MG63 (cell line): Measurements from ENCODE around the gene GABRG3. TPM values are rescaled to one million over a fixed set of nuclear protein-coding genes. Genes with fewer than 3 reads are reported as not detected.

Experiments used
- DNase-seq: peaks from one replicate; pipeline ENCODE4 v3.0.0-alpha.2; 2020
- H3K27me3 ChIP-seq: fragments of 250-450 bp; sonication (Bioruptor Pico); 2 replicates; pipeline ENCODE4 v1.5.1; 2020; ENCODE audit warnings: mild to moderate bottlenecking, moderate library complexity
- H3K36me3 ChIP-seq: fragments of 250-450 bp; sonication (Bioruptor Pico); 2 replicates; pipeline ENCODE4 v1.5.1; 2020; ENCODE audit warnings: mild to moderate bottlenecking, moderate library complexity
- H3K4me3 ChIP-seq: fragments of 250-450 bp; sonication (Bioruptor Pico); 2 replicates; pipeline ENCODE4 v1.5.1; 2020; ENCODE audit warnings: mild to moderate bottlenecking, moderate library complexity
- H3K9me3 ChIP-seq: fragments of 250-450 bp; sonication (Bioruptor Pico); 2 replicates; pipeline ENCODE4 v1.5.1; 2020; ENCODE audit warnings: mild to moderate bottlenecking, moderate library complexity
- total RNA-seq: library from RNA; depleted of rRNA; stranded (reverse); fragments of >200 nt; shearing (Covaris generic); gene quantifications from 2 replicates; pipeline ENCODE4 v1.2.3, GENCODE V29; 2014; ENCODE audit warnings: low replicate concordance

GABRG3 gene
- total RNA-seq, 1 experiment from 2014 or later = not detected

DNA sequence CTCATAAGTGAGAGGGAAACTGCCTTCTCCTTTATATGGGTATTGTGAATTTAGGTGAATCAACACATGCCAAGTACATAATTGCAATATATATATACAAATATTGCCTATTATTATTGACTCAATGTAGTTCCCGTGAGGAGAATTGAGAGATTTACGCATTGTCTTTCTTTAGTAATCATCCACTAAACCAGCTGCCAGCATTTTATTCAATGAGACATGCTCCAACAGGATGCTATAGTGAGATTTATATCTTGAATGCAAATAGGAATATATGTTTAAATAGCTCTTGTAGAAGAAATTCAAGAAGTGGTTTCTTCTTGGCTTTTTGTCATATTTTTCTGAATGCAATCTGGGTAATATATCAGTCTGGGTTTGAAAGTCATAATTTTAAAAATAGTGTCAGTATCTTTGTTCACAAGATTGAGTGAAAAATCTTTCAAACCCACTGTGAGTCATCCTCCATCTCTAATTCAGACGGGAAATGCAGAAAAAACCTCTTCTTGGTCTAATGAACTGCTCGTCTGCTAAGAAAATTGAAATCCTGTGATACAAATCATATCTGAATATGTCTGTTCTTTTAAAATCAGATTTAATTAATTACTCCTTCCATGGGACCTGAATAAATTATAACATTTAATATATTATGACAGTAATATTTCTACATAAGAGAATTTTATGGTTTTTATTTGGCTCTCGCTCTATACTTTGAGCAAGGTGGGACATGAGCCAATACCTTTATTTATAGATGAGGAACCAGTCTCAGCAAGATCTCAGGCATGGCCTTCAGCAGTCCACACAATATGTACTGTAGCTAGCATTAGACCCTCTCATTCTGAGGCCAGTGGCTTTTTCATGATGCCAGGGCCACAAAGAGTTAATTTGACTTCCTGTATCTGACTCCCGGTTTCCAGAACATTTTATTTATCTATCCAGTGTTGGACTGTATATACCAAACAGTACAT, 516.0 kb downstream of the GABRG3 start:
- Histone ChIP-seq H3K27me3 (no peaks in the 10 kb centered on the region), H3K36me3 (no peaks in the 10 kb centered on the region), H3K4me3 (no peak overlapping the region), H3K9me3 (no peaks in the 10 kb centered on the region)
- no peak for DNase-seq

DNA sequence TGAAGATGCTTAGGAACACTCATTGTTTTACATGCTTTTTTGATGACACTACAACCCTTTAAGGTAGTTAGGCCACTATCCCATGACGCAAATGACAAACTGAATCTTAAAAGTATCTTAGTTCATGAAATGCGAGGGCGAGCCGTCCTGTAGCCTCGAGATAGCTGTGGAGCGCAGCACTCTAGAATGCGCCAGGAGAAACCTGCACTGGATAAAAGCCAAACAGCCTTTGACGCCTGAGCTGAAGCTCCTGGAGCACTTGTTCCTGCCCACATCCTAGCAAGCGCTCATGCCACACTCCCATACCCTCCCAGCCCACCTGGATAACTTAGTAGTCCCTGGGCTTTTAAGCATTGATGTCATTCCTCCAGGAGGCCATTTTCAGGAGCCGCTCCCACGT, 516.9 kb downstream of the GABRG3 start:
- Histone ChIP-seq H3K4me3 (no peak overlapping the region), H3K36me3 (no peaks in the 10 kb centered on the region), H3K9me3 (no peaks in the 10 kb centered on the region), H3K27me3 (no peaks in the 10 kb centered on the region)
- DNase-seq = no peak

DNA sequence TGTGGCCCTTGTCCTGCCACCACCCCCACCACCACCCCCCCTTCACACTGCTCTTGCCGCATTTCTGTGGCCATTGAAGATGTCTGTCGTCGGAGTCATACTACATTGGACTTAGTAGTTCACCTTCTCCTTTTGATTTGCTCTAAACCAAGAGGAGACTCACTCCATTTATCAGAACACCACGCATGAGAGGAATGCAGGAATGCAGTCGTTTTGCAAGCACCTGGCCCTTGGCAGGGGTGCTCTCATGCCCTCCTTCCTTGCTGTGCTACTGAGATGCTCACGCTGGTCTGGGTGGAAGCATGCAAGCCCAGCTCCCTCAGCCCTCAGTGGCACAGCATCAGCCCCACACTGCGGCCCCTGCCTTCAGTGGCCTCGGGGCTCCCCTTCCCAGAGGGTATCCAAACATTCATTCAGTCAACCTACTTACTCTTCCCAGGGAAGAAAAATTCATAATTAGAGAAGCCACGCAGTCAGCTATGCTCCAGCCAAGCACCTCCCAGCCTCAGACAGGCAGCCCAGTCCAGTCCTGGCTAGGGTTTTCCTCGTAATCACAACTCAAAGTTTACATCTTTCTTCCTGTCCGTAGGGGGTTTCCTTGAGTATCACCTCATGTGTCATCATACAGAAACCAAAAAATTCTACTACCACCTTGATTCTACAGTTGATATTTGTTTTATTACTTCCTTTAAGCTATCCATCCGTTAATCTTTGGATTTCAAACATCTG, 520.0 kb downstream of the GABRG3 start:
- no peak overlapping the region for H3K4me3 ChIP-seq
- H3K27me3 ChIP-seq = no peaks in the 10 kb centered on the region
- no peak for DNase-seq
- no peaks in the 10 kb centered on the region for H3K36me3 ChIP-seq
- H3K9me3 ChIP-seq = no peaks in the 10 kb centered on the region

DNA sequence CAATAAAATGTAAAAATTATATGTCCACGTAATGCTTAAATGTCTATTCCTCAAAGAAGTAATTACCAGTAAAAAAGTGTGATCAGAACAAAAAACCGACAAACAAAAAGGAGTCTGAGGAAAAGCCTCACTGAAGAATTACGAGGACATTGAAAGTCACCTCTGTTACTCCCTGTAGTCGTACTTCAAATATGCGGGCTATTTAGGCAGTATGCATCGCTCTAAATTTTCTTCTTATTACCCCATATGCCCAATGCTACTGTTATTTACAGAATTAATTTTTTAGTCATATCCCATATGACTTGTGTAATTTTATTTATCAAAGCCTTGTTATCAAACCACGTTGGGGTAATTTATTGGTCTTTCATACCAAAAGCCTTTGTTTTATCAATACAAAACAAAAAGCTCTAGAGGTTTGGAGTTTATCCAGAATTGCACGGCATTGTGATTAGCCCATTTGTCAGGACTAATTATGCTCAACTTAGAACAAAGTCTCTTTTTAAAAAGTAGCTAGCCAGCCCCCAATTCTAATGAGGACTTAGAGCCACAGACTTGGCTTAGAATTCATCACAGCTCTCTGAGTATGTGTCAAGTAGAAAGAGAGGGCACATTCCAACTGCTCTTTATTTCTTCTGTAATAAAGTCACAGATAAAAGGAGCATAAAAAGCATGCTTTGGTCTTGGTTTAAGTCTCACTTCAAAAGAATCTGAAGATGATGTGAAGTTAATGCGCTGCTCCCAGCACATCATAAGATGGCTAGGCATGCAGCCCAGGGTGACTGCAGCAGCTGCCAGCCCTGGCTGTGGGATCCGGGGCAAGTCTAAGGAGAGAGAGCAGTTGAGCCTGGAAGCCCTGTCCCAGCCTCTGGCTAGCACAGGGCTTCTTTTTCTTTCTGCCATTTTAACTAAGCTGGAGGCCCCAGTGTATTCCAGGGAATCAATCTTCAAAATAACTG, 521.0 kb downstream of the GABRG3 start:
- peak; percentile 45 for DNase-seq
- Histone ChIP-seq H3K27me3 (no peaks in the 10 kb centered on the region), H3K9me3 (no peaks in the 10 kb centered on the region), H3K36me3 (no peaks in the 10 kb centered on the region), H3K4me3 (no peak overlapping the region)

DNA sequence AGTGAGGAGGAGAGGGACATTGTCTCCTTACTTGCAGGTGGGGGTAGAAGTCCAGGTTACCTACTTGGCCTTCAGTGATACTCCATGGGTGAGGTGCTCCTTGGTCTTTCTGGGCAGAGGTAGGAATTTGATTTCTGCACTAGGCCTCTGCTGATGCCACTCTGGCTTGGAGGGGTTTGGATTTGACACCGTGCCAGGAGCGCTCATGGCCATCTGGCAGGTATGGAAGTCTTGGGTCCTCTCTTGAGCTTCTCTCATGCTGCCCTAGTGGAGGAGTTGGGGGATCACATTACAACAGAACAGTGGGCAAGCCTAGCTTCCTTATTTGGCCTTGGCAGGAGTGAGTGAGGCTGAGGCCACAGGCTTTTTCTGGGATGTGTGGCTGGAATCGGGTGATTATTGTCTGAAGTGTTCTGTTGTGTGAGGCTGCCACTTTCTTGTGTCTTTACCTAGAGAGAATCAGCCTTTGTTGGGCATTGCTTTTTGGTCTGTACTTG, 525.0 kb downstream of the GABRG3 start:
- DNase-seq = no peak
- Histone ChIP-seq H3K27me3 (no peaks in the 10 kb centered on the region), H3K9me3 (no peaks in the 10 kb centered on the region), H3K36me3 (no peaks in the 10 kb centered on the region), H3K4me3 (no peak overlapping the region)

DNA sequence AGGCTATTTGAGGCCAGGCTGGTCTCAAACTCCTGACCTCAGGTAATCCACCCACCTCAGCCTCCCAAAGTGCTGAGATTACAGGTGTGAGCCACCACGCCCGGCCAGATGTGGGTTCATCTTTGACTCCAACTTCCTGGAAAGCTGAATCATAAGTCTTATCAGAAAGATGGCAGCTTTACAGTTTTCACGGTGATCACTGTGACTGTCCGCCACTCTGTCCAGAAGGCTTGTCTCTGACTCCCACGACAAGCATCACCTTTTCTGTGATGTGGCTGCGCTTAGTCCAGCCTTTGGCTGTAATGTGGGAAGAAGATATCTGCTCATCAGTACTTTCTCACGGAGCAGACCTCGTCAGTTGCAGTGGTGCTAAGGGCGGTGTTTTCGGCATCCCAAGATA, 527.7 kb downstream of the GABRG3 start:
- H3K36me3 ChIP-seq = no peaks in the 10 kb centered on the region
- H3K9me3 ChIP-seq = no peaks in the 10 kb centered on the region
- DNase-seq = no peak
- H3K4me3 ChIP-seq = no peak overlapping the region
- no peaks in the 10 kb centered on the region for H3K27me3 ChIP-seq

DNA sequence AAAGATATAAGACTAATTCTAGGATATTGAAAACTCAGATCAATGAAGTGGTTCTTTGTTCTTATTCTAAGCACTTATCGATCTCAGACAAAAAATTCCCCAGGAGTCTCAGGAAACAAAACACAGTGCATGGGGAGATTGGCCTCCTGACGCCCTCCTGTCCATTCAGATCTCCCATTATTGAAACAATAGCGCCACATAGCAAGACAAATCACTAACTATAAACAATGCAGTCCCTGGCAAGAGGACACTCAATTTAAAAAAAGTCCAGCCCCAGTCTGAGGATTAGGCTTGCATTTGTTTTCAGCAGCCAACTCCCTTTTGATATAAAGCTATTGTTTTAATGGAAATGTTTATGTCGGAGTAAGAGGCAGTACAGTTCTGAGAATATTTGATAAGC, 528.2 kb downstream of the GABRG3 start:
- no peak for DNase-seq

DNA sequence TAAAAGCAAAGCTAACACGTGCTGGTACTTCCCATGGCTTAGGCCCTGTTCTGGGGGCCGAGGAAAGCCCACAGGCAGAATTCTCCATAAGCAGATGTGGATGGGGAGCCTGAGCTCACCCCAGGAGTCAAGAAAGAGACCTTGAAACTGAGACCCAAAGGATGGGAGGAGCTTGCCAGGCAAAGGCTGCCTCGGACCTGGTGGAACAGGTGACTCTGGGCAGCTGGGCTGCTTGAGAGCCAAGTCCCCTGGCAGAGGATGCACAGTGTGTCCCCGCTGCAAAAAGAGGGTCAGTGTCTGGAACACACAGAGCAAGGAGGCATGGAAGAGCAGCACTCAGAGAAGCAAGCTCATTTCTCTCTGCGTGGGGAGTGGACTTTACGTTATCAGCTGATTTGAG, 528.7 kb downstream of the GABRG3 start:
- Histone ChIP-seq H3K27me3 (no peaks in the 10 kb centered on the region), H3K36me3 (no peaks in the 10 kb centered on the region), H3K4me3 (no peak overlapping the region), H3K9me3 (no peaks in the 10 kb centered on the region)
- DNase-seq = no peak

More for the DNA sequence above, 528.2 kb downstream of the GABRG3 start:
- Histone ChIP-seq H3K4me3 (no peak overlapping the region), H3K27me3 (no peaks in the 10 kb centered on the region), H3K36me3 (no peaks in the 10 kb centered on the region), H3K9me3 (no peaks in the 10 kb centered on the region)

DNA sequence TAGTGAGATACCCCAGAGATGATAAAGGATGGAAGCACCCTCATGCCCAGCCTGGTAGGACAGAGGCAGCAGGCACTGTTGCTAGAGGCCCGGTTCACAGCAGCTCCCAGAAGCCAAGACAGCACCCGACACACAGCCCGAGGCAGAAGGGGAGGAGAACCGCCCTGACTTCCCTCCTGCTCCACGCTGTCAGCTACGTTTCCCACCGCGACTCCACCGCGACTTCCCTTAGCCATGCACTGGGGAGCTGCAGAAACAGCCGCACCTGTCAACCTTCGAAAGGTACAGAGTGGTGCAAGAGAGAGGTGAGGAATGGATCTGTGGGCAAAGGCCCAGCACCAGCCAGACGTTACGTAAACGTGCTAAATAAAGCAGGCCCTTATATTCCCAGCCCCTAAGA, 529.2 kb downstream of the GABRG3 start:
- Histone ChIP-seq H3K36me3 (no peaks in the 10 kb centered on the region), H3K4me3 (no peak overlapping the region), H3K9me3 (no peaks in the 10 kb centered on the region), H3K27me3 (no peaks in the 10 kb centered on the region)
- no peak for DNase-seq

DNA sequence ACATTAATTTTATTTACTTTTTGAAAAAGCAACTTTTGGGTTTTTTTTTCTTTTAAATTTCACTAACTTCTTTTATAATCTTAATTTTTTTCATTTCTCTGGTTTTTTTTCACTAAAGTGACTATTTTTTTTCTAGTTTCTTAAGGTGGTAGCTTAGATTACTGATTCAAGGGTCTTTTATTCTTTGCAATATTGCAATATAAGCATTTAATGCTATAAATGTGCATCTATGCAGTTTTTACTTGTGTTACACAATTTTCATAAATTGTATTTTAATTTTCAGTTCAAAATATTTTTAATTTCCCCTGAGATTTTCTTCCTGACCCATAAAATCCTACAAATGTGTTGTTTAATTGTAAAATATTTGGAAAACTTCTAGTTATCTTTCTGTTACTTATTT, 535.8 kb downstream of the GABRG3 start:
- H3K36me3 ChIP-seq = no peaks in the 10 kb centered on the region
- no peaks in the 10 kb centered on the region for H3K27me3 ChIP-seq
- no peak overlapping the region for H3K4me3 ChIP-seq
- DNase-seq = no peak
- peaks cover 3% of the 10 kb centered on the region for H3K9me3 ChIP-seq

DNA sequence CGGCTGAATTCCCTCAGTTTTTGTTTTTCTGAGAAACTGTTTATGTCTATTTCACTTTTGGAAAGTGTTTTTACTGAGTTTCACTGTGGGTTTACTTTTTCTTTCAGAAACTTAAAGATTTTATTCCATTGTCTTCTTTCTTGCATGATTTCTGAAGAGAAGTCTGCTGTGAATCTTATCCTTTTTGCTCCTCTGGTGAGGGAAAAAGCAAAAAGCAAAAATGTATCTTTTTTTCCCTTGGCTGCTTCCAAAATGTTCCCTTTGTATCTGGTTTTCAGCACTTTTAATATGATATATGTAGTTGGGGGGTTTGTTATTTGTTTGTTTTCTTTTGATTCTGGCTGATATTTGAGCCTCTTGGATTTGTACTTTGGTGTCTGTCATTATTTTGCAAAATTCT, 538.0 kb downstream of the GABRG3 start:
- Histone ChIP-seq H3K36me3 (no peaks in the 10 kb centered on the region), H3K9me3 (peaks cover 3% of the 10 kb centered on the region), H3K27me3 (no peaks in the 10 kb centered on the region), H3K4me3 (no peak overlapping the region)
- no peak for DNase-seq

DNA sequence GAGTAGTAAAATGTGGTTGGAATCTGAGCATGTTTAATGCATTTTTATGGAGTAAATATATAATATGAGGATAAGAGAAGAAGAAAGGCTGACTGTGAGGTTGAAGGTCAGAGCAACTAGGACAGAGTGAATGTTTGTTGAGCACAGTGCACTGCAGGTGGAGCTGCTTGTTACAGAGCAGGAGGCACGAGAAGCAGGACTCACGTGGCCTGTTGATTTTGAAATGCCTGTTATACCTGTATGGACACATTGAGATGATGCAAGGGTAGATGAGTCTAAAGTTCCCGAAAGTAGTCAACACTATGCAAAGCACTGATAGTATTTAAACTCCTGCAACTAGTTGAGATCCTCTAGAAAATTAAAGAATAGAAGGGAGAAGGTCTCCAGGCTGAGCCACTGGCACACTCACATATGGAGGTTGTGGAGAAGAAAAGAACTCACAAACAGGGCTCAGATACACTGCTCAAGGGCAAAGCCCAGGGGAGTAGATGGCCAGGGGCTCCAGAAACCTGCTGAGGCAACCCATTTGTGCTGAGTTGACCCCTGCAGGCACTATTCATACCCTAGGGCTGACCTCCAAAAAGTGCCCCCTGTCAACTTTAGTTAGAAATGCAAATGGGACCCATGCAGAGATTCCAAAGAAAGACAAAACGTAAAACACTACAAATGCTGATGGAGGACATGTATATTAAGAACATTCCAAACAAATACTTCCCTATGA, 541.5 kb downstream of the GABRG3 start:
- H3K9me3 ChIP-seq = peaks cover 3% of the 10 kb centered on the region
- no peaks in the 10 kb centered on the region for H3K36me3 ChIP-seq
- DNase-seq = no peak
- H3K4me3 ChIP-seq = no peak overlapping the region
- no peaks in the 10 kb centered on the region for H3K27me3 ChIP-seq

DNA sequence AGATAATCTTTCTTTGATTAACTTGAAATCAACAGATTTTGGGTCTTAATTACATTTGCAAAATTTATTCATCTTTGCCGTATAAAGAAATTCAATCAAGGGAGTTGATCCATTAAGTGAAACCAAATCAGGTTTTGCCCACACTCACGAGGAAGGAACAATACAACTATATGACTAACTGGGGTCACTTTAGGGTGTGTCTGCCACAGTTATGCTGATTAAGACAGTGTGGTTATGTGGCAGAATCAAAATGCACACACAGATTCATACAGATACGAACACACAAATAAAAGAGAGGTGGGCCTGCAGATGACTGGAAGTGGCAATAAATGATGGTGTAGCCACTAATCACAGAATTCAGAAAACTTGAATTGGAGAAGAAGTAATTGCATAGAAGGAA, 543.5 kb downstream of the GABRG3 start:
- Histone ChIP-seq H3K27me3 (no peaks in the 10 kb centered on the region), H3K4me3 (no peak overlapping the region), H3K9me3 (no peaks in the 10 kb centered on the region), H3K36me3 (no peaks in the 10 kb centered on the region)
- DNase-seq = no peak

DNA sequence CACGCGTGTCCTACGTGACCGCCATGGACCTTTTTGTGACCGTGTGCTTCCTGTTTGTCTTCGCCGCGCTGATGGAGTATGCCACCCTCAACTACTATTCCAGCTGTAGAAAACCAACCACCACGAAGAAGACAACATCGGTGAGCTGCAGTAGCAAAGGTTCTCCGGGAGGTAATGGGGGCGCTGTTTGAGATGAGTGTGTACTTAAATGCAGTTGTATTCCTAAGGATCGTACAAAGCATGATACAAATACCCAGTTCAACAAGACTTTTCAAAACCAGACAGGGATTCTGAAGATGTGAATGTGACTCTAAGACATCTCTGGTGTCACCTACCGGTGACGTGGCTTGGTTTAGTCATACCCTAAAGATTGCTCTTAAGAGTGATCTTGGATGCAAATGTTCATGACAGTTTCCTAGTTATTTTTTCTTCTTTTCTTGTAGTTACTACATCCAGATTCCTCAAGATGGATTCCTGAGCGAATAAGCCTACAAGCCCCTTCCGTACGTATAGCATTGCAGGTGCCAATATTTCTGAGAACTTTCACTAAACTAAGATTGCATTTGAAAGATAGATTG, 556.6 kb downstream of the GABRG3 start:
- Histone ChIP-seq H3K9me3 (no peaks in the 10 kb centered on the region), H3K27me3 (no peaks in the 10 kb centered on the region), H3K36me3 (no peaks in the 10 kb centered on the region), H3K4me3 (no peak overlapping the region)
- no peak for DNase-seq

DNA sequence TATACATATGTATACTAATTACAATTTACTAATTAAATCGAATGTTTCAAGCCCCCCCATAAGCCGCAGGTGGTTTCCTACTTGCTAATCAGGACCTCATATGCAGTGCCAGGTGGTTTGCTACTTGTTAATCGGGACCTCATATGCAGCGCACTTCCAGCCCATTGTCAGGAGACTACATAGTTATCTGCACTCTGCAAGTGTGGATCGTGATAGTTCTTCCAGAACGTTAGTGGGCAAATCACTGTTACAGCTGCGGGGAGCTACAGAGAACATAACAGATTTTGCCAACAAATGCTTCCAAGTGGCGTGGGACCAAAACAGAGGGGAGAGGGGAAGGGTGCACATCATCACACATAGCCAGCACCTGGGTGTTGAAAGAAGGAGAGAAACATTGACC, 558.4 kb downstream of the GABRG3 start:
- H3K36me3 ChIP-seq = no peaks in the 10 kb centered on the region
- DNase-seq = no peak
- no peaks in the 10 kb centered on the region for H3K9me3 ChIP-seq
- H3K27me3 ChIP-seq = no peaks in the 10 kb centered on the region
- no peak overlapping the region for H3K4me3 ChIP-seq

DNA sequence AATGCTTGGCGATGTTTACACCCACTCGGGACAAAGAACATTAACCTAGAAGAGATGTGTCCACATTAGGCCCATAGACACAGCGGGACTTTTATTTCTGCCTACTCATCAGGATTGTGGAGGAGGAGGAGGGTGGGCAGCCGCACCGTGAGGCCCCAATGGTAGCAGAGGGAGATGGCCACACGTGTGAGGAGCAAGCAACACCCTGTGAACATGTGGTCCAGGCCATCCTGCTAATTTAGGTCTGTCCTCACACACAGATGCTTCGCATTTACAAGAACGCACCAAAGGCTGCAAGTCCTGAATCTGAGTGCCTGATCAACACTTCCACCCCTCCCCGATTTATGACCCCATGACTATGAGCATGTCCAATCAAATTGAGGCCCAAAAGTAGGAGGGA, 560.0 kb downstream of the GABRG3 start:
- DNase-seq = no peak
- Histone ChIP-seq H3K27me3 (no peaks in the 10 kb centered on the region), H3K4me3 (no peak overlapping the region), H3K9me3 (no peaks in the 10 kb centered on the region), H3K36me3 (no peaks in the 10 kb centered on the region)
